NB4 (cell line): ENCODE results near the gene PNPLA7.

Source experiments
- DNase-seq: peaks from one replicate; pipeline ENCODE4 v3.0.0; 2010; ENCODE audit warnings: low read depth
- H3K4me3 ChIP-seq: one replicate; pipeline ENCODE4 v1.5.1; 2011; ENCODE audit warnings: mild to moderate bottlenecking, low read depth, low read length, moderate library complexity
- MYC ChIP-seq: IDR thresholded peaks from 2 replicates; pipeline ENCODE4 v1.6.1; 2011; ENCODE audit warnings: low read depth, low read length
- POLR2A ChIP-seq: IDR thresholded peaks from 2 replicates; pipeline ENCODE4 v1.6.1; 2011; ENCODE audit warnings: mild to moderate bottlenecking; ENCODE audit not compliant: insufficient read length; ENCODE audit errors: extremely low read depth
- TF ChIP-seq, protein P1 (sequence below): IDR thresholded peaks from one replicate; pipeline ENCODE4 v1.5.1; 2012; ENCODE audit warnings: low read depth, low read length
- TF ChIP-seq, protein P2 (sequence below): IDR thresholded peaks from 2 replicates; pipeline ENCODE4 v1.6.1; 2011; ENCODE audit warnings: low read depth, low read length

The PNPLA7 gene

DNA sequence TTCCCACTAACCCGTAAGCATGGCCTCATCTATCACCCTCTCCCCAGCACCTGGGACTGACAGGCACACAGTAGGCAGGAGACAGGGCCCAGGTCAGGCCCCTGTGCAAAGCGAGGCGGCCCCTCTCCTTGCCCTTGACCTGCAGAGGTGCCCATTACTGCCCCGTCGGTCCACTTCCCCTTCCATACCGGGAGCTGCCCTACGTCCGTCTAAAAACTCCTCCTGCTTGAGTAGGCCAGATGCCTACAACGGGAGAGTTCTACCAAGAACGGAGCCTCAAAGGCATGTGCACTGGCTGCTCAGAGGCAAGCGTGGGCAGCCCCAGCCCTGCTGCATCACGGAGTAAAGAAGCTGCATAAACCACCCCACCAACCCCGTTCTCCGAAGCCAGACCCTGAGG lies 33.1 kb upstream of the PNPLA7 start:
- no peak for DNase-seq
- no peak overlapping the region for H3K4me3 ChIP-seq
- TF ChIP-seq MYC (no peak), POLR2A (no peak)
- TF ChIP-seq, protein P1, sequence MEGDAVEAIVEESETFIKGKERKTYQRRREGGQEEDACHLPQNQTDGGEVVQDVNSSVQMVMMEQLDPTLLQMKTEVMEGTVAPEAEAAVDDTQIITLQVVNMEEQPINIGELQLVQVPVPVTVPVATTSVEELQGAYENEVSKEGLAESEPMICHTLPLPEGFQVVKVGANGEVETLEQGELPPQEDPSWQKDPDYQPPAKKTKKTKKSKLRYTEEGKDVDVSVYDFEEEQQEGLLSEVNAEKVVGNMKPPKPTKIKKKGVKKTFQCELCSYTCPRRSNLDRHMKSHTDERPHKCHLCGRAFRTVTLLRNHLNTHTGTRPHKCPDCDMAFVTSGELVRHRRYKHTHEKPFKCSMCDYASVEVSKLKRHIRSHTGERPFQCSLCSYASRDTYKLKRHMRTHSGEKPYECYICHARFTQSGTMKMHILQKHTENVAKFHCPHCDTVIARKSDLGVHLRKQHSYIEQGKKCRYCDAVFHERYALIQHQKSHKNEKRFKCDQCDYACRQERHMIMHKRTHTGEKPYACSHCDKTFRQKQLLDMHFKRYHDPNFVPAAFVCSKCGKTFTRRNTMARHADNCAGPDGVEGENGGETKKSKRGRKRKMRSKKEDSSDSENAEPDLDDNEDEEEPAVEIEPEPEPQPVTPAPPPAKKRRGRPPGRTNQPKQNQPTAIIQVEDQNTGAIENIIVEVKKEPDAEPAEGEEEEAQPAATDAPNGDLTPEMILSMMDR = no peak
- TF ChIP-seq, protein P2, sequence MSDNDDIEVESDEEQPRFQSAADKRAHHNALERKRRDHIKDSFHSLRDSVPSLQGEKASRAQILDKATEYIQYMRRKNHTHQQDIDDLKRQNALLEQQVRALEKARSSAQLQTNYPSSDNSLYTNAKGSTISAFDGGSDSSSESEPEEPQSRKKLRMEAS = no peak

DNA sequence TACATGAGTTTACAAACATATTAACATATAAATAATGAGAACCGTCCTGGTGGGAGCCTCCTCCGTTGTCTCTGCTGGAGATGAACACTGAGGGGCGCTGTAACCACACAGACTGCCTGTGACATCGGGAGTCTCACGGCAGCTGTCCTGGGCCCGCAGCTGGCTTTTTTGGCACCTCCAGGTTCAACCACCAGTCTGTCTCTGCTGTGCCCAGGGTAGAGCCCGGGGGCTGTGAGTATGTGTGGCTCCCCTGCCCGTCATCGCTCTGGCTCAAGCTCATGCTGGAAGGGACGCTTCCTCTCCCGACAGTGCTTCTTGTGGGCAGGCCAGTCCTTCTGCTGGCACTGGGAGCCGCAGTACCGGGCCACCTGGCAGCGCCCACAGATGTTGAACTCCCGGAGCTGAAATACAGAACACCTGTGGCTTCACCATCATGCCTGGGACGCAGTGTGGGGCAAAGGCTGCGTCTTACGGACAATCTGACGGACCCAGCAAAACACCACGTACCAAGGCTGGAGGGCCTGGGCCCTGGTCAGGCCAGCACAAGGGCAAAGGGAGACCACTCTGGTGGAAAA lies 32.2 kb upstream of the PNPLA7 start:
- no peak overlapping the region for H3K4me3 ChIP-seq
- TF ChIP-seq, protein P2 = no peak
- TF ChIP-seq MYC (no peak), POLR2A (no peak)
- TF ChIP-seq, protein P1 = peak; percentile 38
- peak; percentile 59 for DNase-seq

DNA sequence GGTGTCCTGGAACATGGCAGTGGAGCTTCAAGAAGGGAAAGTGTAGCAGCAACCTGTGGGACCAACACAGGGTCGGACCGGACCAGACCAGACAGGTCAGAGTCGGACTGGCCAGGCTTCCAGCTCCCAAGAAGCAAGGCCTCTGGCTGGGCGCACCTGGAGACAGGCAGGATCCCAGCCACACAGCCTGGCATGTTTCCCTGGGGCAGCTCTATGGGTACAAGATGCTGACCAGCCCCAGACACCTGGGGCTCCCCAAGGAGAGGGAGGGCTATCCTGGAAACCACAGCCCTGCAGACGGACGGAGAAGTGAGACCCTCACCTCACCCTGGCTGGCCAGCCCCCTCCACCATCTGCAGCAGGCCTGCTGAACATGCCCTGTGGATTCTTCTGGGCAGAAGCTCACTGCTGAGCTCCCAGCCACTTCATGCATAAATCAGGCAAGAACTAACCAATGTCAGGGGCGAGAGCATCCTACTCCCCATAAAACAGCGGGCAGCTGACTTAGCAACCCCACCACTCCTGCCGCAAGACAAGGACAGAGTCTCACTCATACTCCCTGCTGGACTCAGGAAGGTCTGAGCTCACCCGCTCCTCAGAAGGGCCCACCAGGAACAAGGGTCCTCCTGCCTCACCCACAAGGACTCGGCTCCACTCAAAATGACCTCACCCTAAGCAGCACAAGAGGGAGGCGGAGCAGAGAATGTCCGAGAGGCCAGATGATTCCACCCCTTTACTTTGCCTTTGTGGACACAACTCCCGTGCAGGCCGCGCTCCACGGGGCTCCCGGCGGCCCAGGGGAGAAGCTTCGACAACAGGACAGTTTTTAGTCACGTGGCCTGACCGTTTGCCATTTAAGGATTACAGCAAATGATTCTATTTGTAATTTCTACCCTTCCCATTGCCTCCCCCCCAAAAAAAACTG lies 31.4 kb upstream of the PNPLA7 start:
- no peak for TF ChIP-seq MYC
- TF ChIP-seq, protein P2 = no peak
- TF ChIP-seq POLR2A = no peak
- TF ChIP-seq, protein P1 = no peak
- DNase-seq = no peak
- H3K4me3 ChIP-seq = no peak overlapping the region

DNA sequence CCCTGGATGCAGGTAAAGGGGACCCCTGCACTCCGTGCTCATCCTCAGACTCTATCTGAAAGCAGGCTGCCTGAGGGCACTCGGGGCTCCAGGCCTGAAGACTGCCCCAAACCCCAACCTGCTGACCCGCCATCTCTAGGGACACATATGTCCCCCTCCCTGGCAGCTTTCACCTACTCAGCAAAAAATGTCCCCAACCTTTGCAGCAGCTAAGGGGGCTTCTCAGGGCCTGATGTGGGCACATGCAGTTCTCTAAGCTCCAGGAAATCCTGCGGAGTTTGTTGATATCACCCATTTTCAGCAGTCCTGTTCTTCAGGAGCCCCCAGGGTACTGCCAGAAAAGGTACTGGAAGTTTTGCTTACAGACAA lies 30.7 kb upstream of the PNPLA7 start:
- DNase-seq = no peak
- TF ChIP-seq MYC (no peak), POLR2A (no peak)
- TF ChIP-seq, protein P1 = no peak
- TF ChIP-seq, protein P2 = no peak
- H3K4me3 ChIP-seq = no peak overlapping the region

DNA sequence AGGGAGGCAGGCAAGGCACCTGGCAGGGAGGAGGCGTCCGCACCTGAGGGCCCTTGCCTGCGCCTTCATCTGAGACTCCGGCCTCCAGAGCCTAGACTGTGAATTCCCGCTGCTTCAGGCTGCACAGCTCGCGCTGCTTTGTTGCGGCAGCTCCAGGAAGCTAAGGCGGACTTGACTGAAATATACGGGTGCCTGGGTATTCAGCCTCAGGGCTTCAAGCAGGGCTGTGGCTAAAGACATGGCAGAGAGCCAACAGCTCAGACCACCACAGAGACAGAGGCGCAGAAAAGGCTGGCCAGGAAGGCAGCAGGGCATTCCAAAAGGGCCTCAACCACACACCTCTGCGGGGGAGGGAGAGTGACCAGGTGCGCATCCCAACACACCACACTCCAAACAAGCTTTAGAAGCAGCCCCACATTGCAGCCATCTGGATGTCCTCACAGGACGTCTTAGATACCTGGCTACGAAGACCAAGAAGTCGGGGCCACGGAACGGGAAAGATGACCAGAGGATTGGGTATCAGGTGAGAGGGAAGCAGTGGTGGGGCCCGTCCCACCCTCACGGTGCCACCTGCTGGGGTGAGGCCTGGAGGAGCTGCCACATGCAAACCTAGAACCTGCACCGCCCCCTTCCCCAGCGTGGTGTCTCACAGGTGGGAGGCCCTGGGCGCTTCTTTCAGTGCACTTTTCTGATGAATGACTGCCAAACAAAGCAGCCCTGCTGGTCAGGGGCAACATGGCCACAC lies 30.2 kb upstream of the PNPLA7 start:
- no peak for DNase-seq
- TF ChIP-seq, protein P2 = no peak
- TF ChIP-seq MYC = no peak
- TF ChIP-seq, protein P1 = no peak
- H3K4me3 ChIP-seq = no peak overlapping the region
